ENCODE results near the gene SBK3. TPM values are rescaled to one million over a fixed set of nuclear protein-coding genes. Genes with fewer than 3 reads are reported as not detected.

Gene SBK3
- total and polyA plus RNA-seq, 3 donors from 2014 or later: 0.34 to 0.81 (median 0.39) TPM

GRCh38 chr19:55529636-55530234 is 15.6 kb downstream of the SBK3 start:
- Histone ChIP-seq H3K4me3 (peak overlapping the region; percentile 9 to 48), H3K4me1 (peaks cover 2% of the 10 kb centered on the region), H3K27me3 (no peaks in the 10 kb centered on the region), H3K36me3 (ENCODE audit: low read depth, missing control alignments) (no peaks in the 10 kb centered on the region), H3K27ac (no peak overlapping the region), H3K9me3 (no peaks in the 10 kb centered on the region)
- DNase-seq: no peak
- TF ChIP-seq POLR2A (IDR thresholded peaks at IDR 0.05) (no peak), CTCF (IDR thresholded peaks at IDR 0.05) (no peak)
- 58 to 80% methylated on average over 12 to 45 of the region's 56 CpGs for WGBS, 2 donors
- intact Hi-C loops (cut with DNase I; ENCODE audit: low total_unique reads): no loop called here

GRCh38 chr19:55528030-55528803 is 17.1 kb downstream of the SBK3 start:
- intact Hi-C loops (cut with DNase I; ENCODE audit: low total_unique reads): no loop called here
- WGBS, 2 donors: 21 to 25% methylated on average over 15 of the region's 15 CpGs
- no peak overlapping the region for H3K27ac ChIP-seq
- DNase-seq: no peak
- no peaks in the 10 kb centered on the region for H3K9me3 ChIP-seq
- H3K4me1 ChIP-seq: peaks cover 2% of the 10 kb centered on the region
- no peak overlapping the region for H3K4me3 ChIP-seq
- no peaks in the 10 kb centered on the region for H3K27me3 ChIP-seq
- TF ChIP-seq CTCF (IDR thresholded peaks at IDR 0.05) (no peak), POLR2A (IDR thresholded peaks at IDR 0.05) (no peak)
- no peaks in the 10 kb centered on the region for H3K36me3 ChIP-seq (ENCODE audit: low read depth, missing control alignments)

GRCh38 chr19:55527197-55528029 is 17.9 kb downstream of the SBK3 start:
- TF ChIP-seq POLR2A (IDR thresholded peaks at IDR 0.05) (no peak), CTCF (IDR thresholded peaks at IDR 0.05) (no peak)
- 62 to 69% methylated on average over 22 of the region's 22 CpGs for WGBS, 2 donors
- no peaks in the 10 kb centered on the region for H3K27me3 ChIP-seq
- H3K9me3 ChIP-seq: no peaks in the 10 kb centered on the region
- DNase-seq: no peak
- no peak overlapping the region for H3K4me3 ChIP-seq
- H3K27ac ChIP-seq: no peak overlapping the region
- H3K36me3 ChIP-seq (ENCODE audit: low read depth, missing control alignments): no peaks in the 10 kb centered on the region
- H3K4me1 ChIP-seq: peaks cover 2% of the 10 kb centered on the region
- intact Hi-C loops (cut with DNase I; ENCODE audit: low total_unique reads): no loop called here

GRCh38 chr19:55526216-55527196 is 18.8 kb downstream of the SBK3 start:
- 20% methylated on average over 20 to 33 of the region's 35 CpGs for WGBS, 2 donors
- Histone ChIP-seq H3K4me3 (no peak overlapping the region), H3K27me3 (no peaks in the 10 kb centered on the region), H3K4me1 (peaks cover 5% of the 10 kb centered on the region), H3K36me3 (ENCODE audit: low read depth, missing control alignments) (no peaks in the 10 kb centered on the region), H3K9me3 (no peaks in the 10 kb centered on the region), H3K27ac (no peak overlapping the region)
- TF ChIP-seq CTCF (IDR thresholded peaks at IDR 0.05): no peak
- TF ChIP-seq POLR2A (IDR thresholded peaks at IDR 0.05): no peak
- intact Hi-C loops (cut with DNase I; ENCODE audit: low total_unique reads): no loop called here
- peak; percentile 87 for DNase-seq

All from testis (tissue), 3 donors.